GDM1 (cell line): Measurements from ENCODE around the gene DISP2.
A peak's percentile ranks its signal among the peaks of the same experiment; 100 is the strongest.

Experiments
- DNase-seq: peaks from one replicate; lab custom pipeline; 2025; lab: John Stamatoyannopoulos, UW

Gene DISP2

DNA sequence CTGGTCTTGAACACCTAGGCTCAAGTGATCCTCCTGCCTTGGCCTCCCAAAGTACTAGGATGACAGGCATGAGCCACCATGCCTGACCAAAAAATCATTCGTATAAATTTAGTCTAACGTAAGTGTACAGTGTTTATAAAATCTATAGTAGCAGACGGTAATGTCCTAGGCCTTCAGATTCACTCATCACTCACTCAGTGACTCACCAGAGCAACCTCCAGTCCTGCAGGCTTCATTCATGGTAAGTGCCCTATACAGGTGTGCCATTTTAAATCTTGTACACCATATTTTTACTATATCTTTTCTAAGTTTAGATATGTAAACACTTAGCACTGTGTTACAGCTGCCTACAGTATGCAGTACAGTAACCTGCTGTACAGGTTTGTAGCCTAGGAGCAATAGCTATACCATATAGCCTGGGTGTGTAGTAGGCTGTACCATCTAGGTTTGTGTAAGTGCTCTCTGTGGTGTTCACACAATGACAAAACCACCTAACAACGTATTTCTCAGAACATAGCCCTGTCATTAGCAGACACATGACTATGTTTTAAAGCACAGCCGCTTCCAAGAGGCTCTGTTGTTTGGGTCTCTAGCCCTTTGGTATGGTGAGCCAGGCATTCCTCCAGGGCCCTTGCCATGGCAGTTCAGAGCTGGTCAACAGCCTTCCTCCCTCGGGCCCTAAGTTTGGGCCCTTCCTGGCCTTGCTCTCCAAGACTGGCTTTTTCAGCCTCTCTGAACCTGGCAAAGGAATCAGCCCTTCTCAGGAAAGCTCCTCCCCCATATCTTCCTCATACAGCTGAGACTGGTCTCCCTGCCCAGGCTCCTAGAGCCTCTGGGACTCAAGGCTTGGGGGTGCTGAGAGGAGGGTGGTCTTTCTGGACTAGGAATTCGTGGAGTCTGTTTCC is 15.4 kb upstream of the DISP2 start:
- DNase-seq, result no peak

DNA sequence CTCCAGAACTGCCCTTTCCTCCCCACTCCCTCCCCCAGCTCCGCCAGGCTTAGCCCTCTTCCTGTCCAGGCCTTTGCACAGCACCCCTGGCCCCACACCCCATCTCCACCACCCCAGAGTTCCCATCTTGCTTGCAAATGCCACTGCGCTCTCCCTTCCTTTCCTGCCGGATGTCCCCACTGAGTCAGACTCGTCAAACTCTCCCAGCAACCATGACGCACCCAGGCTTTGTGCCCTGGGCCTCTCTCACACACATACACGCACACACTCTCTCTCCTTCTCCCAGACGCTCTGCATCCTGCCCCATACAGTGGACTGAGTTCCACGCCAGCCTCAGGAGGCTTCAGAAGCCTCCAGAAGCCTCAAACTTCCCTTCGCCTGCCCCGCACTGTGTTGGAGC is 14.5 kb upstream of the DISP2 start:
- peak; percentile 63 for DNase-seq

DNA sequence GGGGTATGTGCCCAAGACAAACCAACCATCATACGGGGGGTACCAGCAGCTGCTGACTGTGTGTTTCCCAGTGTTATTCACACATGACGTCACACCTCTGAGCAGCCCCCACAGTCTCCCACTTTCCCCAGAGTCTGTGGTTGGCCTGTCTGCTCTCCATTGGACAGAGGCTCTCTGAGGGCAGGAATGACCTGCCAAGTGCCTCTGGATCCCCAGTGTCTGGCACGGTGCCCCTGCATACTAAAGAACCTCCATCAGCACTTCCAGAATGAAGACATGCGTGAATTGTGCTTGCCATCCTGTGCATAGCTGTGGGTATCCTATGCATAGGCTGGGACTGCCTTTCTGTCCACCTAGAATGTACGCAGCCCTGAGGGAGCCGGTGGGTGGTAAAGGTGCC is 13.8 kb upstream of the DISP2 start:
- DNase-seq, result no peak

DNA sequence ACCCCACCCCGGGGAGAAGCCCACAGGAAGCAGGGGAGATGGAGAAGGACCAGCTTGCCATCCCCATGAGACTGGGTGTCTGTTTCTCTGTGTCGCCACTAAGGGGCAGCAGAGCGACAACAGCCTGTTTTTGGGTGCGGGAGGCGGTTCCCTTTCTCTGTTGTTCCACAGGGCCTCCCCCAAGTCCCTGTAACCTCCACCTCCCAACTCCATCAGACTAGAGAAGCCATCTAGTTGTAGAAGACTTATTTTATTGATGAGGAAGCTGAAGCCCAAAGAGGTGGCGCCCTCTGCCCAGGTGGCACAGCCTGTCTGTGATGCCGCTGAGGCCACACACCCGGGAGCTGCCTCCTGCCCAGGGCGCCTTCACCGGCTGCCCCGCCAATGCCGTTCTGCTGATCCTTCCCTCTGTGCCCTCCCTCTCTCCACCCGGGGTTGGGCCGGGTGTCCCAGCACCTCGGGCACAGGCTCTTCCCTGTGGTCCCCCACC is 13.3 kb upstream of the DISP2 start:
- DNase-seq, result peak; percentile 60

DNA sequence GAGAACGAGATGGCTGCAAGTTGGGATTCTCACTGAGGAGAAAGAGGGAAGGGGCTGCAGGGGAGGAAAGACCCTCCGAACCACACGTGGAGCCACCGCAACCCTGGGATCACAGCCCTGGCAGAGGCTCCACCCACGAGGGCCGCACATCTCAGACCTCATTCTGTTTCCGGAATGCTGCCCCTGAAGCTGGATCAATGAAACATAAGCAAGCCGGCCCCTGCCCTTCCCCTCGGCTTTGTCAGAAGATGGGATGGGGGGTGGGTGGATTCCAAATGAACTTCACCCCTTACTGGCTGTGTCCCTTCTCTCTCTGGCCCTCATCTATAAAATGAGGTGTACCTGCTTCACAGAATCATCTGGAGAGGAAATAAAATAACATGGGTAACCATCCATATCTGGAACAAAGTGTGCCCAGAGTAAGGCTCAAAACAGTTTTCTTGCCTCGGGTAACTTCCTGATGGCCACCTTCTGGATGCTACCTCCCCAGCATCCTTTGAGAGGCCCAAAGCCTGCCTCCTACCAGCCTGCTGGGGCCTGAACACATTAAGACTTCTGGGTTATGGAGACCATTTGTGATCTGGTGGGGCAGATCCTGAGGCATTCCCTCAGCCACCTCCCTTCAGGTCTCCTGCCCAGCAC is 12.7 kb upstream of the DISP2 start:
- DNase-seq, result no peak

DNA sequence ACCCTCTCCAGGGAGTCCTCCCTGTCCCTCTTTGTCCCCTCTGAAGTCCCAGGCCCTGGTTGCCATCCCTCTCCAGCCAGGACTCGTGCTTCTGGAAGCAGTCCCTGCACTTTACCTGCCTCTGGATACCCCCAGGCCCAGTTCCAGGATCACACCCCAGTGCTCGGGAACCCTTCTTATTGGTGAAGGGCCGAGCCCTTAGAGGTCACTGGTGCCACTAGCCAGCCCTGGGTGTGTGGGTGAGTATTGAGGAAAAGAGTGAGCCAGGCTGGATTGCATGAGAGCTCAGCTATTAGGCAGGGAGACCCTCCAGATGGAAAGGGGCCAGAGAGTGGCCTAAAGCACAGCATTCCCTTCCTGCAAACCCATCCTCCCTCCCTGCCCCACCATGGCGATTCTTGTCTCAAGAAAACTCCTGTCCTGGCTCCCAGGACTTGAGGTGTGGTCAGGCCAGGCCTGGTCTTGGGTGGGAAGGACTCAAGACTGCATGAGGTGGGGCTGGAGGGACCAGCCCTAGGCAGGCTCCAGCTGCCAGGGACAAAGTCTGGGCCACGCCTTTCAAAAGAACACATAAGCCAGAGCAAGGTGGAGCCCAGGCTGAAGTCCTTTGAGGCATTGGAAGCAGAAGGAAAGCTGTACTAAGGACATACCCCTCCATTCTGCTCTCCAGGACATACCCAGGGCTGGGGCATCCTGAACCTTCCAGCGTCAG is 12.0 kb upstream of the DISP2 start:
- DNase-seq, result no peak

DNA sequence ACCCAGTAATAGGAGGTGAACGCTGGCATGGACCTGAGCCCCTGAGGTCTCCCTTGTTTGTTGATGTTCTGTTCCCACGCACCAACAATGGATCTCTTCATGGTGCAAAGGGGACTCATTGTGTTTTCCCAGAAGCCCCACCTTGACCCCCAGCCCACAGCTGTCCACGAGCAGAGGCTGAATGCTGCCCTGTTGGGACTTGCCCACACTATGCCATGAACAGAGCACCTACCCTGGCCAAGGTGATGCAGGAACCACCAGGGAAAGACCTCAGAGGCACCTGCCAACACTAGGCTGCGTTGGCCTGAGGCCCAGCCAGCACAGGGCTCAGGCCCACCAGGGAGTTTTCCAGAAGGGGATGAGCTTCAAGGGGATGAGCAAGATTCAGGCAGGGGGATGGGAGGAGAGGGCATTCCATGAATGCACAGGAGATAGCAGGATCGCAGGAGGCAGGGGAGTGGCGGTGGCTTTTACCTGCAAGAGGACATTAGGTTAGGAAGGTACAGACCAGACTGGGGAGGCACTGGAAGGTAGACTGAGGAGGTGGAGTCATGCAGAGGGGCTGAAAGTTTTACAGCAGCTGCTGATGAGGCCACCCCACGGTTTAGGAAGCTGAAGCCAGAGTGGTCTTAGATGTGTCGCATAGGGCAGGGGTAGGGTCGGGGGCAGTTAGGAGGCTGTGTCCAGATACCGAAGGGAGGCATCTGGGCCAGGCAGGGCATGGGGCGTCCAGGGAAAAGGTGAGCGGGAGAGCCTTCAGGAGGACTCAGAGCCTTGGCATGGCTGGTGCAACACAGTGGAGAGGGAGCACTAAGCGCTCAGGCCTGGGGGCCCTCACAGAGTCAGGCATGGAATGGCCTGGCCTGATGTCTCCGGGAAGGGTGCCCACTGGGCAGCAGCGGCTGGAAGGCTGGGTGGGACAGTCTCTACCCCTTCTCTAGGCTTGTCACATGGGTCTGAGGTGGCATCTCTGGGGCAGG is 11.2 kb upstream of the DISP2 start:
- DNase-seq, result no peak

DNA sequence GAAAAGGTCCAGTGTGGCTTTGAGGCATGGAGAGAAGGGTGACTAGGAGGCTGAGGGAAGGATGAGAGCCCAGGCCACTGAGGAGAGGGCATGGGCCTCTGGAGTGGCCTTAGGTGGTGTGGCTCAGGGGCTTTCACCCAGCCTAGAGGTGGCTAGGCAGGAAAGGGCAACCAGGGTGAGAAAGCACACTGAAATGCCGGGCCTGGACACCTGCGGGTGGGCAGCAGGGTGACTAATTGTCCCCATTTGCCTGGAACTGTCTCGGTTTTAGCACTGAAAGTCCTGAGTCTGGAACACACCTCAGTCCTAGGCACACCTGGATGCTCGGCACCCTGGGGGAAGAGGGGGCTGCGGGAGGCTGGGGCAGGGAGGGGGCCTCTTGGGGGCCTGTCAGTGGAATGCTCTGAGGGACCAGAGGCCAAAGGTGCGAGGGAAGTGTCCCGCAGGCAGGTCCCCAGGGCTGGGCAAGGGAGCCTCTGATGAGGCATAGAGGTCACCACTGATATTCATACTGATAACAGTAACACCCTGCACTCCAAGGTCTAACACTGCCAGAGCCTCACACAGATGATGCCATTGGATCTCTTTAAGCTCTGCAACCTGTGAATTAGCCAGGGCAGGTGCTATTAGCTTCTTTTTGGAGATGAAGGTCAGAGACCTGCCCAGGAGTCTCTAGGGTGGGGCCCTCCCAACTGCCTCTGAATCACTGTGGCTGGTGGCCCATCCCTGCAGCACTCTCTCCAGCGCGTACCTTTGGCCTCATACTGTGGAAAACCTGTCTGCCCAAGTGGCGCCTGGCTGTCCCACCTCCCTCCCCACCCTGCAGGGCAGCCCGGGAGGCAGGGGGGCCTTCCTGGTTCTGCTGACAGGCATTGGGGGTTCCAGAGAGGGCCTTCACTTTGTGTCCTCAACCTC is 10.2 kb upstream of the DISP2 start:
- no peak for DNase-seq

DNA sequence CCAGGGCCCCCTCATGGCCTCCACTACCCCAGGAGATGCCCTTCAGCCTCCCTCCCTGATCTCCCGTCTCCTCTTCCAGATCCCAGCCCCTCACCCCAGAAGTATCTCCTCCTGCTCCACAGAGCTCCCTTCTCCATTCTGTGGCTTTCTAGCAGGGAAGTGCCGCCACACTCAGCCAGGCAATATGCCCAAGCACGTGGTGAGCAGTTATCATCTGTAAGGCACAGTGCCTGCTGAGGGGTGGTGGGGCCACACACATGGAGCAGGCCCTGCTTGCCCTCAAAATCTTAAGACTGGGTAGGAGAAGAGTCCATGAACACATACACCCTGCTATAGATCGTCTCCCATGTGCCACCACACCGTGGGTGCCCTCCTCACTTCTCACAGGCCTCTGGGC is 9.5 kb upstream of the DISP2 start:
- DNase-seq, result no peak

DNA sequence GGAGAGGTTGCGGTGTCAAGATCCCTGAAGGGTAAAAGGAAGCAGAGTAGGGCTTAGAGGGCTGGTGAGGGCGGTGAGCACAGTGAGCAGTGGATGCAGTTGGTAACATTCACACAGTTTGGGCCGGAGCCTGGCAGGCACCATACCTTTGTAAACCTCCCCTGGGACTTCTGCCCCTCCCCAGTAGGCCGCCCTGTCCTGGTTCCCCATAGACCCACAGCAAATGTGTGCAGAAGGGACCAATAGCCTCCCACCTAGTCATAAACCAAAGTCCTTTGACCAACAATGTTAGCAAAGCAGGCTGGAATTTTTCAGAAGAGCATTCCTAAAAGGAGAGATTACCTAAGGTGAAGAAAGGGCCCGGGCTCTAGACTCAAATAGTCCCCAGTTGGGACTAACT is 8.9 kb upstream of the DISP2 start:
- no peak for DNase-seq

DNA sequence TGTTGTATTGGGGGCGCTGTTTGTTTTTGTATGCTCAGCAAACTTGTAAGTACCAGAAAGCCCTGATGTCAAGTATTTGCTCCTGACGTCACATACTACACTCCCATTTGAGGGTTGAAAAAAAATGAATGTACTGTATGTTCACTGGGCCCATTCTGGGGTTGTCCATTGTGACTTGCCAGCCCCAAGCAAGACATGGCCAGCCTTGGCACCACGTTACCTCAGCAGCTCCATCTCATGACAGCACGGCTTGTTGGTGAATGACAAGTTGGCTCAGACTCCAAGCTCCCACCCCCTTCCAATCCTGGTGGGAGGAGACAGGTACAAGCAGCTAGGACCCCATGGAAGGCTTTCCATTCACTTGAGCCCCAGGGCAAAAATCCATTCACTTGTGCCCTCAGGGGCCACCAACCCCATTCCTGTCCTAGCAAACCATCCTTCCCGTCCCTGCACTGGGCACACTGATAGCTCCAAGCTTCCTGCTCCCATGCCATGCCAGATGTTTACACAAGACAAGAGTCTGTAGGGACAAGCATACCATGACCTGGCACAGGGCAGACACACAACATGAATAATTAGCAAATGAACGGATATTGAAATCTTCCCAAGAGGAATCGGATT is 5.6 kb upstream of the DISP2 start:
- no peak for DNase-seq

DNA sequence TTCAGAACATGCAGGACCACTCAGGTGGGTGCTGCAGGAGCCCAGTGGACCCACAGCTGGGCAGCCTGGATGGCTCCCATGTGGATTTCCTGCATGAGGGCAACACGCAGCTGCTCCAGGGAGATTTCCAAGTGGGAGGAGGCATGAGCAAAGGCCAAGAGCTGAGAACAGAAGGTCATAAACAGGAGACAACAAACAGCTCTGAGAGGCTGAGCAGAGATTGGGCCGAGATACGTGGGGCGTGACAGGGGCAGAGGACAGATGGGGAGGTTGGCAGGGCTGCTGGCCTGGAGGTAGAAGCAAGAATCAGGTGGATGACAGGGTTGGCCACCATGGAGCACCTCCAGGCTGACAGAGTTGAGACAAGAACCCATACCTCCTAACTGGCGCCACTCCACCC is 4.3 kb upstream of the DISP2 start:
- DNase-seq, result no peak

DNA sequence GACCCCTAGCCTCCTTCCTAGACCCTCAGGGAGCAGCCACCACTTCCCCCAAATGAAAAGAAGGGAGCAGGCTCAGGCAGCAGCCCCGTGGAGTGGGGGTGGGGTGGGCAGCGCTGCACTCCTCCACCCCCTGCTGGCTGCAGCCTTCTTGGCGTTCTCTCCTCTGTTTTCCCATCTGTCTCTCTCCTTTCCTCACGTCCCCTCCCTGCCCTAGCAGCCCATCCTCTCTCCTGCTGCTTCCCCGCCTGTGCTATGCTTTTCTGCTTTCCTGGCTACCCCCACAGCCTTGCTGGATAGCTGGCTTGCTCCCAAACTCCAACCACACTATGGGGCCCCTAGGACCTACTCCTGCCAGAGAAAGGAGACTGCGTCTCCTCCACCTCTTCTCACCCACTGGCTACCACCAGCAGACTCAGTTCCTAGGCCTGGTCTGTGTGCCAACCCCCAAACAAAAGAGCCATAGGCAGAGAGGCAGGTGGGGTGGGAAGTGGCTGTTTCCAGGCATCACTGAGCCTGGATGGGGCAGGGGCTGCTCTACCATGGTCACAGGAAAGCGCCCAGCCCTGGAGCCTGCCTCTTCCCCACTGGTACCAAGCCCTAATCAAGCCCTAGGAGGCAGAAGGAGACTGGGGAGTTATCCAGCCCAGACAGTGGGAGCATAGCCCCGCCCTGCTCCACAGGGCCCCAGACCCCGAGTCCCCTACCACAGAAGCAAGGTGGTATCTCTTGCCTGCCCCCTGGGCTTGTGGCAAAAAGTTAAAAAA is 3.4 kb upstream of the DISP2 start:
- no peak for DNase-seq

DNA sequence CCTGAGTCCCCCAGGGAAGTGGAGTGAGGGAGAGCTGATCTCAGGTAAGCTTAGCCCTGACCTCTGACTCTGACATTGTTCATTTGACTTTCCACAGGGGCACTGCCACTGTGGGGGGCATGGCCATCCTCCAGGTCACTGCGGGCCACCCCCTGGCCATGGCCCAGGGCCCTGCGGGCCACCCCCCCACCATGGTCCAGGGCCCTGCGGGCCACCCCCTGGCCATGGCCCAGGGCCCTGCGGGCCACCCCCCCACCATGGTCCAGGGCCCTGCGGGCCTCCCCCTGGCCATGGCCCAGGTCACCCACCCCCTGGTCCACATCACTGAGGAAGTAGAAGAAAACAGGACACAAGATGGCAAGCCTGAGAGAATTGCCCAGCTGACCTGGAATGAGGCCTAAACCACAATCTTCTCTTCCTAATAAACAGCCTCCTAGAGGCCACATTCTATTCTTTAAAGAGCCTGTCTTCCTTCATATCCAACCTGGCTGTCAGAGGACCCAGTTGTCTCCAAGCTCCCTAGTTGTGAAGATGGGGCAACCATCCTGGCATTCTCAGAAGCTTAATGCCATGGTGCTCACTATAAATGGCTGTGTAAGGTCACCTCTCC is 1.9 kb upstream of the DISP2 start:
- DNase-seq, result no peak

DNA sequence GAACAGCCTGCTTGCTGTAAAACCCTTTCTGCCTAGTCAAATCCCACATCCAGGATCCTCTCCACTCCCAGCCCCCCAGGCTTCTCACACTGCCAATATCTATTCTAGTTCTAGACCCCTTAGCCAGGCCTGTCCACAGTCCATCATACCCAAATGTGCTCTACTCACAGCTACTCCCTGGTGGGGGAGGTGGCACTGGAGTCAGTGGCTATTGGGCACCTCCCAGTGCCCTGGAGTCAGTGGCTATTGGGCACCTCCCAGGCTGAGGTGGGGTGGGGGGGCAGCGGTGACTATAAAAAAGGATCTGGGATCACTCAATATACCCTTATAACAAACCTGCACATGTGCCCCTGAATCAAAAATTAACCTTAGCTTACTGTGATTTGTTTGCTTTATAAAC is 773 bp upstream of the DISP2 start:
- DNase-seq, result no peak

DNA sequence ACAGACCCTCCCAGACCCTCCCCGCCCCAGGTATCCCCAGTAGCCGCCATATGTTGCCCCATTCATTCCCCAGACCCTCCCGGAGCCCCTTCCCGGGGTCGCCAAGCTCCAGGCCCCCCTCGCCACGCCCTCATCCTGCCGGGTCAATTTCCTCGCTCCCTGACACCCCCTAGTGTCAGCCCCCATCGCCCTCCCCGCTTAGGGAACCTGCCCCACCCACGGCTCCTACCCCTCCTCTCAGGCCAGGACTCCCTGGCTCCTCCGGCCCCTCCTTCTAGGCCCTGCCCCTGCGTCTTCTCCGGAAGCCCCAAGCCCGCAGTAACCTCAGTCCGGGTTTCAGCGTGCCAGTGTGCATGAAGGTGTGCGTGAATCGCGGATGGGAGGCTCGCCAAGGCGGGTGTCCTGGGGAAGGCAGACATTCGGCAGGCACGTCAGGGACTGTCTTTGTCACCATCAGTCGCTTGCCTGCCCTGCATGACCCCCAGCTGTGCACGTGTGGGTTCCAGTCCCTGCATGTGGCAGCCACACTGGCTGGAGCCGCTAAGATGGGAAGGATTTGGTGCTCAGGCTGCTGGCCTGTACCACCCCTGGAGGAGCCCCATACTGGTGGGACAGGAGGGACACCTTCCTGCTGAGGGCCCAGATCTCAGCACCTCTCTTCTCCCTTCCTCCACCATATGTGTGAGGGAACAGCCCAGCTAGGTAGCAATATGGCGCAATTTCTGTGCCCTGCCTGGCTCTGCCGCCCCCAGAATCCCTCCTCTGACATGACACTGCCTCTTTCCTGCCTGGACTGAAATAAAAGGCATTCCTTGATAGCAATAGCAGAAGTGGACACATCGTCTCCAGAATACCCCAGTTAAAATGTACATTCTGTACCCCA is 693 bp downstream of the DISP2 start:
- DNase-seq, result no peak

DNA sequence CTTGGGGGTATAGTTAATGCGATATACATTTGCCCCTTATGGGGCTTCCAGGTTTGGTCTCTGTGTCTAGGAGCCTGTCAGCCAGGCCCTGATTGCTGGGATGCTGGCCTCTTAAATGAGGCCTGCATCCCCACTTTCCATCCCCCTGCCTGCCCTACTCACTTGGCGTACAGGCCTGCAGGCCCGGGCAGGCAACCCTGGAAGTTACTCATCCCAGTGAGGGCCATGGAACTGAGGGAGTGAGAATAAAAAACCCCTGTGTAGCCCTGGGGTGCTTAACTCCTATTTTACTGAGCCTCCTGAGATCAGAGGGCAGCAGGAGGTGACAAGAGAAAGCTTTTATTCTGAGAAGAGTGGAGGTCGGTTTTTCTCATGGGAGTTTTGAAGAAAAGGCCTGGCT is 2.0 kb downstream of the DISP2 start:
- no peak for DNase-seq

DNA sequence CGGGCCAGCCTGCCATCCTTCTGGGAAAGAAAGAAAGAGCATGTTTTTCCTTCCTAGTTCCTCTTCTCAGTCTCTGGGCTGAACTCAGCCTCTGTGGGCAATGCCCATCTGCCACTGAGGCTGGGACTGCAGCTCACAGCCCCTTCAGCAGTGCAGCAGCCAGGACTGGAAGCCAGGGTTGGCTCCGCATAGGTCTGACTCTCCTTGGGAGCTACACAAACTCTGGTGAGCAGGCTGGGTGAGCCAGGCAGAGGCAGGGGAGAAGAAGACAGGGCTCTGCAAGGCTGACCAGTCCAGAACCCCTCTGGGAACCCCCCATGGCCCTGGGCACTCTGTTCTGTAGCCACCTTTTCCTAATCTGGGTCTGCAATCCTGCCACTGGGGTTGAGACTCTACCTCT is 3.6 kb downstream of the DISP2 start:
- DNase-seq, result no peak
